SKM-1 (cell line): Measurements from ENCODE around the gene CFAP54.
"Not testable (repeated sequence)": the region's sequence is repeated elsewhere in the genome, so short reads cannot be mapped to it uniquely, and the experiment has no call there.

Experiments
- DNase-seq: peaks from one replicate; lab custom pipeline; 2025; ENCODE audit not compliant: unreplicated experiment; lab: John Stamatoyannopoulos, UW

CFAP54 gene, protein sequence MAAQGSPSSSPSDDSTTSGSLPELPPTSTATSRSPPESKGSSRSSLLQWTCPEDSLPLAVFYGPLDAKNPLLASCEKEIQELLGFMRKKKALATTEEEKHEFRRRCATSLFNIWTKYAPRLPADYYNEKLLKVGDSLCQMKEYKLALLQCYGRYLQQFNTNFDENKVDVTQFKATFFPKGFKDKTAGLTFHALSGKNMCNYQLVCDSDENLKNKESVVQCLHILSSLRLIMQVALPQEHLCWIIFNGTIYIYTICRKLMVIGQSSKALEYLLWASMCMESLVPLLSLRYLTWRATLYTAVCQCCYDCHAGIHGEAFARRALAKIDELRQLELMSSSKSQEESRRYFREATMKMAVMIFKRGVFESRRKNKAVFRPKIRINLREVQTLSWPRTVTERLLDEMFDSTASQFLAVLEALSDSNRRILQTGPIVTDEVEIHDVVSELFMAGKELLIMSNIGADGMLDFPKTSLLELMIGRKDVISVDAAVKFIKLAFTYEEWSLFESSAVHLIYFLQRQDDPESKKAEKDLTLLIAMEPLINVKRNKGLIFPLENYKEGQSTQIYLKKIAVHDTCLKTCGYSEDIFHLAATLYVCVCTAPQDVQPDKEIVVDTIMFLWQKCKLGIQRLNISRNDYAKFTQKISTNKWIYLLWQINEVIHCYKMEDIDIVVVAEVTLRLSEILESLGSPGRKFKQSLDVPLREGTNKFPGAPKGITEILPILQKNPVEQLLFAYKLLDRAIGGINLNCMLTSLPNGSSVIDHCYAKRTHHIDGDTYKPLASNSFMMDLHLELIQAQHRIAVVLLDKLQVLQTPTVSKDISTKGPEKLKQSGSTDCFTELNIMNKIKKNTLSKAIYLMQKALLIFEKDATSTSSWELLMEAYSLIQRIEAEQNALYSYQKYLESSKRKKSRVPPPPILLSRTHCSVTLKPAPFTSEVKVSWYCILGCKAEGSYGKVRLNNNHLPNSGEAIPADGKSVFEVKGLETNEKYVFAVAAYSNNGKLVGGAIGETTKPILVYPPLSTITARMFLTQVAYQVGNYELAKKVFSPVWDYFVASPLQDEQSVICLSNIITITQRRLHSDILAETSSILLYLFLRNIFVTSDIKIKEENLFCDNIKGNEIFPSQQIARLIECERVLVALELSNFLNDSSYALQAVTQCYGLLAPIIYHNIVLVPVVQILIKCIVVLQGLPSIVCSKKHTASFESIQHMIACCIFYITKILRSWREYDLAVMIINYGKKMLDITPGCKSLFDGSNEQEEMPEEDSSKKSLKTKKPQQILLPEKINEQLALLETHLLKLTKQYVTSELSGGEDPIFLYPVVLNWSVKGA (N-terminal part only)

DNA sequence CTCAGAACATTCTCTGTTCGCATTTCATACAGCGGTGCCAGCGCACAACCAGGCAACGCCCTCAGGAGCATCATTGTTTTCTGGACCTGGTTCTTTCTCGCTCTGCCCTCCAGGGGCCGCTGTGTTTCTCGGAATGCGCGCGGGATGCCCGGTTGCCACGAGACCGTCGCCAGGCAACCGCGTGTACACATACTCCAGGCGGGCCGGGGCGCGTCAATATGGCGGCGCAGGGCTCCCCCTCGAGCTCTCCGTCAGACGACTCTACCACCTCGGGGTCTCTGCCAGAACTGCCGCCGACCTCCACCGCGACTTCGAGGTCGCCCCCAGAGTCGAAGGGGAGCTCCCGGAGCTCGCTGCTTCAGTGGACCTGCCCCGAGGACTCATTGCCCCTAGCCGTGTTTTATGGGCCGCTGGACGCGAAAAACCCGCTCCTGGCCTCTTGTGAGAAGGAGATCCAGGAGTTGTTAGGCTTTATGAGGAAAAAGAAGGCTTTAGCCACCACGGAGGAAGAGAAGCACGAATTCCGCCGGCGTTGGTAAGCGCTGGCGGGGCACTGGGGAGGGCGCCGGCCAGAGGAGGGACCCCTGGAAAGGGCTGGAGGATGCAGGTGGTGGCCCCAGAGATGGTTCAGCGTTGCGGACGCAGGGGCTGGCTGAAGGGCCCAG lies at the start of gene CFAP54:
TSS of gene CFAP54 (plus strand) at position 186 of the 665 bp plus-strand sequence. CDS start at position 219, 33 bp downstream.
- peak; percentile 27 for DNase-seq

DNA sequence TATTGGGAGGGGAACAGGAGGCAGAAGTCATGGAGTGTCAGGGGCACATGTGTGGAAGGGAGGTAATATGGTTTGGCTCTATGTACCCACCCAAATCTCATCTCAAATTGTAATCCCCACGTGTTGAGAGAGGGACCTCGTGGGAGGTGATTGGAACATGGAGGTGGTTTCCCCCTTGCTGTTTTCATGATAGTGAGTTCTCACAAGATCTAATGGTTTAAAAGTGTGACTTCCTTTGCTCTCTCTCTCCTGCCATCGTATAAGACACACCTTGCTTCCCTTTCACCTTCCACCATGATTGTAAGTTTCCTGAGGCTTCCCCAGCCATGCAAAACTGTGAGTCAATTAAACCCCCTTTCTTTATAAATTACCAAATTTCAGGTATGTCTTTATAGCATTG lies 47.6 kb upstream of the CFAP54 start:
- DNase-seq, result no peak

DNA sequence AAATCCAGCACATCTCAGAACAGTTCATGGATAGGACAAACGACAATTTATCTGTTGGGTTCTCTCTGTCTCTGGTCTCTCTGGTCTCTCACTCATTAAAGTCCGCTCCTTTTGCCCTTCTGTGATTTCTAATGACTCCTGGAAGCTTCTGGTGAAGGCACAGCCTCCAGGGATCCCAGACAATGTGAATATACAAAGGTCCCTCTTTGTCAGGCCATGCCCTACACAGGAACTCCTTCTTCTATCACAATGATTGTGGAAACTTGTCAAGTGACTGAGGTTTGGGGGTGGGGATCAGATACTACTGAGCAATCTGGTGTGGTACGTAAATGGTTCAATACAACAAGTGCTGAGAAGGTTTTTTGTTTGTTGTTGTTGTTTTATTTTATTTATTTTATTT lies 46.5 kb upstream of the CFAP54 start:
- no peak for DNase-seq

DNA sequence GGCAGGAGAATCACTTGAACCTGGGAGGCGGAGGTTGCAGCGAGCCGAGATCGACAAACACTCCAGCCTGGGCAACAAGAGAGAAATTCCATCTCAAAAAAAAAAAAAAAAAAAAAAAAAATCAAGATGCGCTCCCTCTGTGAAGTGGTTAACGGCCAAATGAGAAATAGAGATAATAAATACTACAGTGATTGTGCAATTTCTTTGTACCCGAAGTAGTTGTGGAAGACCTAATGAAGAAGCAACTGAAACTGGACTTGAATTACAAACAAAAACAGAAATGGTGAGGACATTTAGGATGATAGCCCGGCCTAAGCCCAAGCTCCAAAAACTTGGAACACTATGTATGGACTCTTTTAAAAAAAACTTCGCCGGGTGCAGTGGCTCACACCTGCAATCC lies 45.0 kb upstream of the CFAP54 start:
- DNase-seq, result no peak

DNA sequence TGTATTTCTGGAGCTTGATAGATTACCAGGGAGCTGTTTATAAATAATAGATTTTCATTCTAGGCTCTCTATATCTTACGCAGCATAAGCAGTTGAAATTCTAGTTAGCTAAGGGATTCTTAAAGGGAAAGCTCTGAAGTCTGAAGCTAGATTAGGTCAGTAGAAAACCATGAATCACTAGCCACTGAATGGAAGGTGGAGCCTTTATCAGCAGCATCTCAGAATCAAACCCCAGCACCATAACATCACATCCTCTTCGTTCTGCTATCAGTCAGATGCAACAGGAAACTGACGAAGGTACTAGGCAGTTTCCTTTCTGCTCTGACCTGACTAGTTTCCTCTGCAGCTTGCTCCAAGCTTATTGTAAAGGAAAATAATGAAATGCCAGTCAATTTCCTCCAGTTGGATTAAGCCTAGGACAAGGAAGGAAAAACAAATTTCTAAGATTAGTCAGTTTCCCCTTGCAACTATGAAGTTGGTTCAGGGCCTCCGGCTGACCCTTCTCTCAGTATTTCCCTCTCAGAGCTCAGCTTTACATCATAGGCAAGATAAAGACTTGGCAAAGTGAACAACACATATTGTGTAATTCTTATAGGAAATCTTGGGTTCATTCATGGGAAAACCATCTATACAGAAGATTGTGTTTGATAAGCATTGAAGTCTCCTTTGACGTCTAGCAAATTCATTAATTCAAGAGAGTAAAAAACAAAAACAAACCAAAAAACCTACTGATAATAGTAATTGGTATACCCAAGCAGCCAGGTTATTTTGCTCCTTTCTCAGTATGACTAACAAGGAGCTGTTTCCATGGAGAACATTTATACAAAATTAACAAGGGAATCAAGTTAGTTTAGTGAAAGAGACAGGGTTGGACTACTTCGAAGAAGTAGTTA lies 43.4 kb upstream of the CFAP54 start:
- DNase-seq, result peak; percentile 30

DNA sequence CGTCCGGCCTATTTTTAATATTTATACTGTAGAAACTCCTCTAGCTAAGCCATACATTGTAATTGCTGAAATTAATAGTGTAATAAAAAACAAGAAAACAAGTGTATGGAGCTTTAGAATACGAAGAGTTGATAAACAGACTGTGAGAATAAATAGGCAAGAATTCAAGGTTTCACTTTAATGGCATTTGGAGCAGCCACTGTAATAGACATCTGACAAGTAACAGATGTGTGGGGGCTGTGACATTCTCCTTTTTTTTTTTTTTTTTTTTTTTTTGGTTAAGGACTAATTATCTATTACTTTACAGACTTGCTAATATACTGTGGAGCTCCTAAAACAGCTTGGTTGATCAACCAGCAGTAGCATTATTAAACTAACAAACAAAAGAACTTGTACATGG lies 42.1 kb upstream of the CFAP54 start:
- DNase-seq, result no peak

DNA sequence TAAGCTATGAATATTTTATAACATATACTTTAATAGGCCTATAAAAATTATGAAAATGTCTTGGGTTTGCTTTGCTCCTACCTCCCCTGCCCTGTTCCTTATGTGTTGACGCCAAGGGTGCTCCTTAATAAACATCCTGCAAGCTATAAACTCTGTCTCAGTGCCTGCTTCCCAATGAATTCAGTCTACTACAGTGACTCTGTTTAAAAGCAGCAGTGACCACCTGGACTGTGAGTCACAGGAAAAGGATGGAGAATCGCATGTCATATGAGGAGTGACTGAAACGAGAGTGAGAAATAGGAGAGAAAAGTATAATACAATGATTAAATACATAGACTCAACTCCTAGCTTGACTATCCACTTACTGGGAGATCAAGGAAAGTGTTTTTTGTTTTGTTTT lies 41.1 kb upstream of the CFAP54 start:
- no peak for DNase-seq

DNA sequence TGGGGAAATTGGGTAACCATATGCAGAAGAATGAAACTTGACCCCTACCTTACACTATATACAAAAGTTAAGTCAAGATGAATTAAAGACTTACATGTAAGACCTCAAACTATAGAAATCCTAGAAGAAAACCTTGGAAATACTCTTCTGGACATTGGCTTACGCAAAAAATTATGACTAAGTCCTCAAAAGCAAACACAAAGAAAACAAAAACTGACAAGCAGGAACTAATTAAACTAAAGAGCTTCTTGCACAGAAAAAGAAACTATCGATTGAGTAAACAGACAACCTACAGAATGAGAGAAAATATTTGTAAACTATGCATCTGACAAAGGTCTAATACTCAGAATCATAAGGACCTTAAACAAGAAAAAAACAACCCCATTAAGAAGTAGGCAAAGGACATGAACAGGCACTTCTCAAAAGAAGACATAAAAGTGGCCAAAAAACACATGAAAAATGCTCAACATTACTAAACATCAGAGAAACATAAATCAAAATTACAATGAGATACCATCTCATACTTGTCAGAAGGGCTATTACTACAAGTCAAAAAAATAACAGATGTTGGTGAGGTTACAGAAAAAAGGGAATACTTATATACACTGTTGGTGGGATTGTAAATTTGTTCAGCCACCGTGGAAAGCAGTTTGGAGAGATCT lies 37.0 kb upstream of the CFAP54 start:
- no peak for DNase-seq

DNA sequence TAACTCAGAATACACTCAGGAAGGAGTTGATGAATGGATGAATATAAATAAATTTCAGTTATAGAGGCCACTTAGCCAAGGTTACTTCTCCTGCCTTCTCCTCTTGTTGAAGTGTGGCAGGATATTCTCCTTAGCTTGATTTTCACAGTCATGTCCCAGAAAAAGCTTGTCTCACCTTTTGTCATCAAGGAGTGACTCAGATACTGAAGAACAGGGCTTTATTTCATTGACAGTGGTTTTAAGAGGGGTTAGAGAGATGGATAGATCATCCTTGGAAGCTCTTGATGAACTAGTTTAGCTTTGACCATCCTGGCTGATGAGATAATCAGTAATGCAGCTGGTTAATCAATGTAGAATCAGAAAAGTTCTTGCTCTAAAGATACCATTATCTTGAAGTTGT lies 35.0 kb upstream of the CFAP54 start:
- DNase-seq, result no peak

DNA sequence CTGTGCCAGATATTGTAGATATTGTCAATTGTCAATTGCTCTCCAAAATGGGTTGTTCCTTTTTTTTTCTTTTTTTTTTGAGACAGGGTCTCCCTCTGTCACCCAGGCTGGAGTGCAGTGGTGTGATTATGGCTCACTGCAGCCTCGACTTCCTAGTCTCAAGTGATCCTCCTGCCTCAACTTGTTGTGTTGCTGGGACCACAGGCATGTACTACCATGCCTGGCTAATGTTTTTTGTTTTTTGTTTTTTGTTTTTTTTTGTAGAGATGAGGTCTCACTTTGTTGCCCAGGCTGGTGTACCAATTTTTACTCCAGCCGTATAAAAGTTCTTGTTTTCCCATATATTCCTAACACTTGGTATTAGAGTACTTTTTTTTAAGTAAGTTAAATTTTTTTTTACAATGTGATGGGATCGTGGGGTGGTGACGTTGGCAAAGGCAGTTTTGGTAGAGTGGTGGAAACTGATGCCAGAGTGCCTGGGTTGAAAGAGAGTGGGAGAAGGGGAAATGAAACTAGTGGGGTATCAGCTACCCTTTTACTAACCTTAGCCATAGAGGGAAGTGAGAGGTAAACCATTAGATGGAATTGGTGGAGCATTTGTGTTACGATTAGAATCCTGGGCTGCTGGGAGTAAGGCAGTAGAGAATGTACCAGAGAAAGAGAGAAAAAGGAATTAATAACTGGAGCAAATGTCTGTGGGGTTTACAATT lies 33.0 kb upstream of the CFAP54 start:
- no peak for DNase-seq

DNA sequence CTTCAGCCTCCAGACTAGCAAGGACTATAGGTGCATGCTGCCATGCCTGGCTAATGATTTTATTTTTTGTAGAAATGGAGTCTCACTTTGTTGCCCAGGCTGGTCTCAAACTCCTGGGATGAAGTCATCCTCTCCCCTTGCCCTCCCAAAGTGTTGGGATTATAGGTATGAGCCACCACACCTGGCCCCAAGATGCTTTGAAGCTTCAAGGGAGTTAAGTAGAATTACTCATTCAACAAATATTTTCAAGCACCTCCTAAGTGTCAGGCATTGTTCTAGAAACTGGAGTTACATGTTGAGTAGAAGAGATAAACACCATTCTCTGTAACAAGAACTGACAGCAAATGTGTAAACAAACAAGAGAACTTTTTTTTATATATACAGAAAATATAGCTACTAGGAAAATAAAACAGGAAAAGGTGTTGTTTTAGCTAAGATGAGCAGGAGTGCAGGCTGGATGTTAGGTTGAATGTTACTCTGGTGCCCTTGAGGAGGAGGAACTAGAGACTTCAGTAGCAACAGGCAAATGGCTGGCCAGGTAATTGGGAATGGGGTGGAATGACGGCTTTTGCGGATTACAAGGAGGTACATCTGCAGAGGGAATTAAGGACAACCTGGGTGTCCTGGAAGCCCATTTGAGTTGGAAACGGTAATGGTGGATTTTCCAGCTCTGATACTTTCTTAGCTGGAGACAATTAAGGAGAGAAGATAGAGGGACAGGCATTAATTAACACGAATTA lies 32.0 kb upstream of the CFAP54 start:
- DNase-seq, result no peak

DNA sequence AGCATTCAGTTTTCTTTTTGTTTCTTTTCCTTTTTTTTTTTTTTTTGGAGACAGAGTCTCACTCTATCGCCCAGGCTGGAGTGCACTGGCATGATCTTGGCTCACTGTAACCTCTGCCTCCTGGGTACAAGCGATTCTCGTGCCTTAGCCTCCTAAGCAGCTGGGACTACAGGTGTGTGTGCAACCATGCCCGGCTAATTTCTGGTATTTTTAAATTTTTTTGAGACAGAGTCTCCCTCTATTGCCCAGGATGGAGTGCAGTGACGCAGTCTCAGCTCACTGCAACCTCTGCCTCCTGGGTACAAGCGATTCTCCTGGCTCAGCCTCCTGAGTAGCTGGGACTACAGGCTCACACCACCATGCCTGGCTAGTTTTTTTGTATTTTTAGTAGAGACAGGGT lies 30.1 kb upstream of the CFAP54 start:
- not testable (repeated sequence) for DNase-seq

DNA sequence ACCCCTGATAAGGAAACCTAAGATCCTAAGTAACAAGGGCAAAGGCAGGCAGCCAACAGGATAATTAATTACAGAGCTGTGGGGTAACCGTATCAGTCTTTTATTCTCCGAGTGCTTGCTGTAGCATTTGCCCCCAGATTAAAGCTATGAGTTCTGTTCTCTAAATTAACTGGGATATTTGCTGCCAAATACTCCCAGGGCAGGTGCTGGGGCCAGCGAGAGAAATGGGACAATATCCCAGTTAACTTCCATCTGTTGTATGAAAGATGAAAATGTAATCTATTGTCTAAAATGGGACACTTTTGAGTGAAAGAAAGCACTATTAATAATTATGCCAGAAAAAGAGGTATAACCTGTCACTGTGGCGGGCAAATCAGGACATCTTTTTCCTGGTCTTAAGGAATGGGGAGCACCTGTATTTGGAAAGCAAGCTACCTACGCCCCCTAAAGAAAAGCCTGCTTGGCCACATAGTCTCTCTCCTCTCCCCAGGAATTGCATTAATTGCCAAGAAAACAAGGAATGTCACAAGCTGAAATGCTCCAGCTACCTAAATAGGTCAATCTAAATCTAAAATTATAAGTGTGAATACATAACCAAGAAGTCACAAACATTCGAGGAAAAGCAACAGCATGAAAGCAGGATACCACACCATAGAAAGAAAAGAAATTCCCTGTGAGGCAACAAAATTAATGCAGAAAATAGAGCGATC lies 26.7 kb upstream of the CFAP54 start:
- no peak for DNase-seq

DNA sequence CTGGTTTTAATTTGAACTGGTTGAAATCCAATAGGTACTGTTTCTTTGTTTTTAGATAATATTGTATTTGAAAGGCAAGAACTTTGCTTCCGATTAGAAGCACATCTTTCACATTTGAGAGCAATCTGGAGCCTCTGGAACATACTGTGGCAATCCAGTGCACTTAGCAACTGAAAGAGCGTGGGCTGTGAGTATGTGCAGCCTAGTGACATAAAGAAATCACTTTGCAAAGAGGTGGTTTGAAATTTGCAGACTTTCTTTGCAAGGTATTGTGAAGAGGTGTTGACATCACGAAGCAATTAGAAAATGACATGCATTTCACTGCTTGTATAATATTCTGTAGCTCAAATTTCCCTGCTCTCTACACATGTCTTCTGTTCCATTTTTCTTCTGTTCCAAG lies 23.5 kb upstream of the CFAP54 start:
- no peak for DNase-seq

DNA sequence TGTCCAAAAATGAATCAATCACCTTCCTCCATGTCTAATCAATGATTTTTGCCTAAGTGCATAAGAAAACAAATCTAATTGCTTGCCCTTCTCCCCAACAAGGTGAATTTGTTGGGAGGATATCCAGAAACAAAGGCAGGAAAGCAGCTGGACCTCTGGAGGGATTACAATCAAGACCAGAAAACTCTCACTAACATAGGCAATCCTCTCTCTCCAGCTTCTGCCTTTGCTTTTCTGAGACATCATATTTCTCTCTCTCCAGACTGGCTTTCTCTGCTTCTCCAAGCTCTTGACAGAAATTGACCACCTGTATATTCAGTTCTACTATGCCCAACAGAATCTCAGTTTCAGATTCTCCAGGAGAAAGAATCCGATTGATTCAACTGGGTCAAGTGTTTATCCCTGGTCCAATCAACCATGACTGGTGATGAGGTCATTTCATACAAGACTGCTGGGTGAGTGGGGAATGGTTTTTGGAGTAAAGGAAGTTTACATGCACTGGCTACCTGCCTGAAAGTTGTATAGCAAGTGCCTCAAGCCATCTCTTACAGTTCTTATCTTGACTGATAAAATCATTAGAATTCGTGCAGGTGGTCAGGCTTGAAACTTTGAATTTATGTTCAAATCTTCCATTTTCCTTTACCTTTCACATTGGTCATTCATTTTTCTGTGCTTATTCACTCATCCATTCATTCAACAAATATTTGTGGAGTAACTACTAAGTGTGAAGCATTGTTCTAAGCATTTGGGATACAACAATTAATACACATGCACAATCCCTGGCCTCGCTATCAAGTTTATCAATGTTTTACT lies 22.2 kb upstream of the CFAP54 start:
- DNase-seq, result no peak

DNA sequence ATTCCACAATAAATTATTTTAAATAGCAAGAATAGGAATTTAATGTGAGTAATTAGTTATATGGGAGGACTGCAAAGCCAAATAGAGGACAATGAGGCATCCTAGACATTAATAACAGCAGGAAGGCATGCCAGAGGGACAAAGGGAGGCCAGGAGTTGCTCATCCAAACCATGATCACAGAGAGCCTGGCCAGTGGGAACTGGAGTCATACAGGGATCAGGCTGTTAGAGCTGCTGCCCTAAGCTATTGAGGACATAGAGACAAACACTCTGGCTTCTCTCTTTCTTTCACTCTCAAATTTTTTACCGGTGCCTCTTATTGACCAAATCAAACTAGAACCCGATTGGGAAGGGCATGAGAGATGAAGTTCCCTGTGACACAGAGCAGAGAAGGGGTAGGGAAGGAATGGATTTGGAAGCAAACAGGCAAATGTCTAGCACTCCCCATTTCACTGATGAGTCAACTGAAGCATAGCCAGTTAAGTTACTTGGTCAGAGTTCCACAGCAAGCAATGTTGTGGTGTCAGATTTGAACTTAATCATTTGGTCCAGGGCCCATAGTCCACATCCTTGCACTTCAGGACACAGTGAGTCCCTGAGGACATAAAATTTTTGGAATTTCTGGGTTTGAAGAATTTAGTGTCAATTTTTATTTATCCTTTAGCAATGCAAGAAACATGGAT lies 17.9 kb upstream of the CFAP54 start:
- DNase-seq, result no peak
